Osteoblast (primary cell): ENCODE data around the gene CCDC148. TPM values are rescaled to one million over a fixed set of nuclear protein-coding genes. Genes with fewer than 3 reads are reported as not detected.

ENCODE experiments used
- DNase-seq: peaks from one replicate; pipeline ENCODE4 v3.0.0; 2011; ENCODE audit warnings: low spot score, mixed read lengths; ENCODE audit not compliant: insufficient read length; ENCODE audit errors: missing footprints
- H2AFZ ChIP-seq: 2 replicates; pipeline ENCODE4 v1.6.0; 2011; ENCODE audit warnings: mild to moderate bottlenecking, low read length
- H3K27ac ChIP-seq: 2 replicates; pipeline ENCODE4 v1.5.1; 2011; ENCODE audit warnings: mild to moderate bottlenecking, low read depth, low read length, moderate library complexity
- H3K27me3 ChIP-seq: 2 replicates; pipeline ENCODE4 v1.6.0; 2012; ENCODE audit warnings: mild to moderate bottlenecking, control low read depth, inconsistent platforms, low read length, moderate library complexity; ENCODE audit not compliant: insufficient read depth
- H3K36me3 ChIP-seq: 2 replicates; pipeline ENCODE4 v1.5.1; 2011; ENCODE audit warnings: mild to moderate bottlenecking, low read length, control low read depth, moderate library complexity; ENCODE audit not compliant: insufficient read depth
- H3K4me1 ChIP-seq: 2 replicates; pipeline ENCODE4 v1.5.1; 2011; ENCODE audit warnings: mild to moderate bottlenecking, low read length, control low read depth, moderate library complexity; ENCODE audit not compliant: insufficient read depth
- H3K4me2 ChIP-seq: 2 replicates; pipeline ENCODE4 v1.6.0; 2011; ENCODE audit warnings: mild to moderate bottlenecking, low read length; ENCODE audit not compliant: insufficient read depth
- H3K4me3 ChIP-seq: fragments of 200-600 bp; sonication (generic); 3 replicates; pipeline ENCODE4 v1.5.1; 2012; ENCODE audit warnings: mild to moderate bottlenecking, low read length, inconsistent platforms; ENCODE audit not compliant: insufficient read depth
- H3K79me2 ChIP-seq: 2 replicates; pipeline ENCODE4 v1.6.0; 2012; ENCODE audit warnings: mild to moderate bottlenecking, low read length, control low read depth, inconsistent platforms; ENCODE audit not compliant: insufficient read depth
- H3K9me3 ChIP-seq: 2 replicates; pipeline ENCODE4 v1.5.1; 2011; ENCODE audit warnings: low read depth, low read length, control low read depth
- H4K20me1 ChIP-seq: 2 replicates; pipeline ENCODE4 v1.6.0; 2012; ENCODE audit warnings: mild to moderate bottlenecking, low read length, control low read depth; ENCODE audit not compliant: insufficient read depth
- CTCF ChIP-seq: IDR thresholded peaks from 2 replicates; pipeline ENCODE4 v1.5.1; 2011; ENCODE audit warnings: mild to moderate bottlenecking, low read depth, low read length, moderate library complexity; ENCODE audit errors: extremely low read depth
- total RNA-seq: library from RNA; depleted of rRNA; stranded (reverse); fragments of >200 nt; gene quantifications from 2 replicates; pipeline ENCODE4 v1.2.3, GENCODE V29; 2012

CCDC148 gene
- total RNA-seq, 1 donor: 1.8 TPM

GRCh38 chr2:158131483-158131912, 325.1 kb downstream of the CCDC148 start:
- DNase-seq: no peak
- Histone ChIP-seq H3K27ac (no peak overlapping the region), H4K20me1 (no peaks in the 10 kb centered on the region), H3K36me3 (no peaks in the 10 kb centered on the region), H3K4me2 (no peak overlapping the region), H3K27me3 (peaks cover 4% of the 10 kb centered on the region), H3K4me1 (no peaks in the 10 kb centered on the region), H2AFZ (no peak overlapping the region), H3K79me2 (no peaks in the 10 kb centered on the region), H3K9me3 (no peaks in the 10 kb centered on the region), H3K4me3 (no peak overlapping the region)
- TF ChIP-seq CTCF: no peak

- H3K4me2 ChIP-seq: no peak overlapping the region
- DNase-seq: no peak
- H3K9me3 ChIP-seq: no peaks in the 10 kb centered on the region
- TF ChIP-seq CTCF: no peak
- no peak overlapping the region for H3K4me3 ChIP-seq
- no peaks in the 10 kb centered on the region for H4K20me1 ChIP-seq
- H3K79me2 ChIP-seq: no peaks in the 10 kb centered on the region
- no peak overlapping the region for H3K27ac ChIP-seq
- H3K36me3 ChIP-seq: no peaks in the 10 kb centered on the region
- H3K4me1 ChIP-seq: no peaks in the 10 kb centered on the region
- H2AFZ ChIP-seq: no peak overlapping the region
- H3K27me3 ChIP-seq: peaks cover 4% of the 10 kb centered on the region
Observed at GRCh38 chr2:158130832-158131473, 325.6 kb downstream of the CCDC148 start.

GRCh38 chr2:158129037-158129436, 327.5 kb downstream of the CCDC148 start:
- no peak for DNase-seq
- no peaks in the 10 kb centered on the region for H3K36me3 ChIP-seq
- no peak overlapping the region for H3K27ac ChIP-seq
- no peaks in the 10 kb centered on the region for H3K79me2 ChIP-seq
- H3K4me1 ChIP-seq: no peaks in the 10 kb centered on the region
- TF ChIP-seq CTCF: no peak
- no peak overlapping the region for H3K4me3 ChIP-seq
- H3K4me2 ChIP-seq: no peak overlapping the region
- no peaks in the 10 kb centered on the region for H3K9me3 ChIP-seq
- no peak overlapping the region for H2AFZ ChIP-seq
- peaks cover 4% of the 10 kb centered on the region for H3K27me3 ChIP-seq
- no peaks in the 10 kb centered on the region for H4K20me1 ChIP-seq

- H3K36me3 ChIP-seq: no peaks in the 10 kb centered on the region
- DNase-seq: no peak
- peaks cover 4% of the 10 kb centered on the region for H3K27me3 ChIP-seq
- no peaks in the 10 kb centered on the region for H3K9me3 ChIP-seq
- H4K20me1 ChIP-seq: no peaks in the 10 kb centered on the region
- no peak overlapping the region for H3K4me3 ChIP-seq
- TF ChIP-seq CTCF: no peak
- H2AFZ ChIP-seq: no peak overlapping the region
- no peaks in the 10 kb centered on the region for H3K4me1 ChIP-seq
- H3K27ac ChIP-seq: no peak overlapping the region
- no peaks in the 10 kb centered on the region for H3K79me2 ChIP-seq
- H3K4me2 ChIP-seq: no peak overlapping the region
Observed at GRCh38 chr2:158128168-158128973, 328.2 kb downstream of the CCDC148 start.
